Upper lobe of left lung (tissue), 6 donors: ENCODE data around the gene UQCRC2. TPM values are rescaled to one million over a fixed set of nuclear protein-coding genes. Genes with fewer than 3 reads are reported as not detected.
"Not testable (repeated sequence)": the region's sequence is repeated elsewhere in the genome, so short reads cannot be mapped to it uniquely, and the experiment has no call there.

Experiments used
- ATAC-seq, 2 donors: fragments of 200-7000 bp; cut with Tn5 transposase; one replicate each; pipeline ENCODE4 v1.9.1; 2022; ENCODE audit warnings: mild to moderate bottlenecking in 2 of 2, moderate library complexity in 2 of 2; ENCODE audit not compliant: low FRiP score in 2 of 2
- DNase-seq, 2 donors: peaks; one replicate each; pipeline ENCODE4 v3.0.0-alpha.2; 2019 to 2020
- H3K27ac ChIP-seq, 4 donors: fragments of 200-600 bp; sonication (generic); one replicate each; pipeline ENCODE4 v1.5.1; 2016 to 2019
- H3K27me3 ChIP-seq, 4 donors: fragments of 200-600 bp; sonication (generic); one replicate each; pipeline ENCODE4 v1.5.1; 2017 to 2019
- H3K36me3 ChIP-seq, 4 donors: fragments of 200-600 bp; sonication (generic); one replicate each; pipeline ENCODE4 v1.5.1; 2016 to 2019
- H3K4me1 ChIP-seq, 4 donors: fragments of 200-600 bp; sonication (generic); one replicate each; pipeline ENCODE4 v1.5.1; 2018 to 2019
- H3K4me3 ChIP-seq, 4 donors: fragments of 200-600 bp; sonication (generic); one replicate each; pipeline ENCODE4 v1.5.1; 2017 to 2019; ENCODE audit warnings: mild to moderate bottlenecking in 2 of 4, moderate library complexity in 1 of 4
- H3K9me3 ChIP-seq, 4 donors: fragments of 200-600 bp; sonication (generic); one replicate each; pipeline ENCODE4 v1.5.1; 2018 to 2019
- CTCF ChIP-seq, 6 experiments: fragments of 450-650 bp in 4 of 6; fragments of 200-600 bp in 2 of 6; sonication (generic) in 2 of 6; IDR thresholded peaks; one replicate each; pipeline ENCODE4 v1.5.1; 2016 to 2019; ENCODE audit warnings: antibody characterized with exemption in 6 of 6
- EP300 ChIP-seq, 4 donors: sonication (generic); formaldehyde crosslinking; IDR thresholded peaks; one replicate each; pipeline ENCODE4 v1.5.1; 2017; ENCODE audit warnings: antibody characterized with exemption in 4 of 4, control low read depth in 2 of 4
- POLR2A ChIP-seq, 4 donors: fragments of 450-650 bp; IDR thresholded peaks; one replicate each; pipeline ENCODE4 v1.5.1; 2016 to 2017; ENCODE audit warnings: antibody characterized with exemption in 4 of 4, mild to moderate bottlenecking in 2 of 4
- POLR2AphosphoS5 ChIP-seq, 2 donors: sonication (generic); formaldehyde crosslinking; IDR thresholded peaks; one replicate each; pipeline ENCODE4 v1.5.1; 2017; ENCODE audit warnings: antibody characterized with exemption in 2 of 2
- WGBS, 2 donors: methylation state at CpG; one replicate each; pipeline ENCODE4 v1.1.5; 2017 to 2018; 5-methylcytosine and 5-hydroxymethylcytosine counted together
- total RNA-seq, 6 donors: library from RNA; depleted of rRNA in 4 of 6; stranded (reverse); fragments of >200 nt in 4 of 6; gene quantifications; one replicate each; pipeline versions ENCODE4 v1.1.0 to v1.2.1, GENCODE V29; 2016 to 2021
- donor health status: DM: no; HTN: no; CAD: no; lungs with moderate emphysema.
- donor health status: DM: no; HTN: yes; CAD: no; lungs with severe emphysema.

Gene UQCRC2
- total RNA-seq: 100 to 1,000 TPM; 119 to 252 (median 155) TPM

GRCh38 chr16:21952793-21953540, at the start of gene UQCRC2:
Gene UQCRC2, plus strand, starts transcription at chr16:21953361. Its CDS starts 63 bp downstream, at chr16:21953424.
- Histone ChIP-seq H3K36me3 (peaks cover 8 to 22% (median 11%) of the 10 kb centered on the region in 4 donors), H3K4me1 (peaks cover 27 to 42% (median 35%) of the 10 kb centered on the region in 4 donors), H3K27ac (peak within 1 kb of the TSS; percentile 91 to 96 (median 94)), H3K4me3 (peak within 1 kb of the TSS; percentile 74 to 97 (median 80)), H3K9me3 (no peaks in the 10 kb centered on the region), H3K27me3 (no peaks in the 10 kb centered on the region)
- peak; percentile 97 to 98 for ATAC-seq
- WGBS, 2 donors: 0 to 1% methylated on average over 17 to 41 of the region's 41 CpGs
- DNase-seq: peak; percentile 67 to 91
- TF ChIP-seq EP300 (IDR thresholded peaks at IDR 0.05): peak in 1 of 4 donors; percentile 19
- peak in 1 of 6 experiments; percentile 21 for TF ChIP-seq CTCF (IDR thresholded peaks at IDR 0.05)
- TF ChIP-seq POLR2A (IDR thresholded peaks at IDR 0.05): peak in 3 of 4 donors; percentile 61 to 78 (median 67)
- TF ChIP-seq POLR2AphosphoS5 (IDR thresholded peaks at IDR 0.05): peak; percentile 68 to 82

- WGBS, 2 donors: 80 to 83% methylated on average over 3 of the region's 4 CpGs
Measured at GRCh38 chr16:21932650-21933049, 20.5 kb upstream of the UQCRC2 start.

GRCh38 chr16:21933316-21933715, 19.8 kb upstream of the UQCRC2 start:
- not testable (repeated sequence) for H3K4me3 ChIP-seq, H3K27me3 ChIP-seq, H3K27ac ChIP-seq, H3K36me3 ChIP-seq, ATAC-seq, H3K9me3 ChIP-seq, H3K4me1 ChIP-seq
- WGBS, 2 donors: 72 to 75% methylated on average over 4 of the region's 4 CpGs
- peak in 1 of 2 donors; percentile 30 for DNase-seq

More at GRCh38 chr16:21932650-21933049, 20.5 kb upstream of the UQCRC2 start:
- not testable (repeated sequence) for H3K4me1 ChIP-seq, H3K9me3 ChIP-seq, H3K36me3 ChIP-seq, ATAC-seq, H3K27ac ChIP-seq, DNase-seq, H3K4me3 ChIP-seq, H3K27me3 ChIP-seq

- H3K4me3 ChIP-seq, ATAC-seq, DNase-seq, H3K36me3 ChIP-seq, H3K9me3 ChIP-seq, H3K27me3 ChIP-seq, H3K4me1 ChIP-seq, H3K27ac ChIP-seq: not testable (repeated sequence)
- 80 to 94% methylated on average over 3 to 4 of the region's 4 CpGs for WGBS, 2 donors
Measured at GRCh38 chr16:21933790-21934189, 19.4 kb upstream of the UQCRC2 start.

- H3K27me3 ChIP-seq, H3K36me3 ChIP-seq, H3K9me3 ChIP-seq, H3K4me3 ChIP-seq, H3K4me1 ChIP-seq, DNase-seq, H3K27ac ChIP-seq: not testable (repeated sequence)
- ATAC-seq: peak in 1 of 2 donors; percentile 71
- 72 to 76% methylated on average over 6 of the region's 6 CpGs for WGBS, 2 donors
Measured at GRCh38 chr16:21936216-21936615, 16.9 kb upstream of the UQCRC2 start.

GRCh38 chr16:21937336-21937829, 15.8 kb upstream of the UQCRC2 start:
- no peak for DNase-seq
- Histone ChIP-seq H3K36me3 (no peaks in the 10 kb centered on the region), H3K27ac (no peak overlapping the region), H3K9me3 (no peaks in the 10 kb centered on the region), H3K27me3 (no peaks in the 10 kb centered on the region), H3K4me1 (peaks cover 0 to 6% (median 2%) of the 10 kb centered on the region in 4 donors), H3K4me3 (no peak overlapping the region)
- no peak for TF ChIP-seq POLR2A (IDR thresholded peaks at IDR 0.05)
- TF ChIP-seq POLR2AphosphoS5 (IDR thresholded peaks at IDR 0.05): no peak
- no peak for TF ChIP-seq EP300 (IDR thresholded peaks at IDR 0.05)
- no peak for TF ChIP-seq CTCF (IDR thresholded peaks at IDR 0.05)
- ATAC-seq: no peak

GRCh38 chr16:21940570-21940969, 12.6 kb upstream of the UQCRC2 start:
- DNase-seq: no peak
- Histone ChIP-seq H3K36me3 (no peaks in the 10 kb centered on the region), H3K27ac (no peak overlapping the region), H3K9me3 (no peaks in the 10 kb centered on the region), H3K4me3 (no peak overlapping the region), H3K4me1 (no peaks in the 10 kb centered on the region), H3K27me3 (no peaks in the 10 kb centered on the region)
- no peak for ATAC-seq
- WGBS, 2 donors: 86 to 90% methylated on average over 1 of the region's 1 CpG
- TF ChIP-seq POLR2AphosphoS5 (IDR thresholded peaks at IDR 0.05): no peak
- no peak for TF ChIP-seq EP300 (IDR thresholded peaks at IDR 0.05)
- TF ChIP-seq CTCF (IDR thresholded peaks at IDR 0.05): no peak
- no peak for TF ChIP-seq POLR2A (IDR thresholded peaks at IDR 0.05)
